DMS79 treated with DMSO at 0.1 percent for 48 hours (cell line): ENCODE results near the gene CHEK2.
"Not testable (repeated sequence)": the region's sequence is repeated elsewhere in the genome, so short reads cannot be mapped to it uniquely, and the experiment has no call there.

Experiments
- DNase-seq: peaks from one replicate; lab custom pipeline; 2025; lab: John Stamatoyannopoulos, UW

Gene CHEK2

DNA sequence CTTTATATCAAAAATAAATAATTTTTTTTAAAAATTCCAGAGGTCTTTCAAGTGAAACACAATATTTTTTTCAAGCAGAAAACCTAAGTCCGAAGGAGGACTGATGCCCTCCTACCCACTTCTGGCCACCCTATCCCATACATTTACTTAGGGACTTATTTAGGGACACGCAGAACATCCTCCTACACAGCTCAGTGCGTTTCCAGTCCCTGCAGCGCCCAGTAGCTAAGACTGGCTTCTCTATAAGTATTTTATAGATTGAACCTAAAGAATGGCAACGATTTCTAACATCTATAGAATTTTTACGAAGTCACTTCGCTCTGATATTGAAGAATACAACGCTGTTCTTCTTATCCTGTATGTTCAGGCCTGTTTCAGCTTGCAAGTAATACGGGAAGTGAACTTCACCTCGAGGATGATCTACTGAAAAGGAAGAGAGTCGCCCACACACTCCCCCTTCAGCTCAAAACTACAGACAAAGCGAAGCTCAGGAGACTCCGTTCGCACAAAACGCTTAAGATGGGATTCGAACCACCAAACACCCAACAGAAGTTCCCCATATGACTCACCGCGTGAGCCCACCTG lies 328 bp downstream of the CHEK2 start:
- no peak for DNase-seq

DNA sequence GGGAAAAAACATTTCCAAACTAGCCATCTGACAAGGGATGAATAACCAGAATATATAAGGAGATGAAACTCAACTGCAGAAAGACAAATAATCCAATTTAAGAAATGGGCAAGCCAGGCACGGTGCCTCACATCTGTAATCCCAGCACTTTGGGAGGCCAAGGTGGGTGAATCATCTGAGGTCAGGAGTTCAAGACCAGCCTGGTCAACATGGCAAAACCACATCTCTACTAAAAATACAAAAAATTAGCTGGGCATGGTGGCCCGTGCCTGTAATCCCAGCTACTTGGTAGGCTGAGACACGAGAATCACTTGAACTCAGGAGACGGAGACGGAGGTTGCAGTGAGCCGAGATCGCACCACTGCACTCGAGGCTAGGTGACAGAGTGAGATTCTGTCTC lies 2.7 kb downstream of the CHEK2 start:
- not testable (repeated sequence) for DNase-seq

DNA sequence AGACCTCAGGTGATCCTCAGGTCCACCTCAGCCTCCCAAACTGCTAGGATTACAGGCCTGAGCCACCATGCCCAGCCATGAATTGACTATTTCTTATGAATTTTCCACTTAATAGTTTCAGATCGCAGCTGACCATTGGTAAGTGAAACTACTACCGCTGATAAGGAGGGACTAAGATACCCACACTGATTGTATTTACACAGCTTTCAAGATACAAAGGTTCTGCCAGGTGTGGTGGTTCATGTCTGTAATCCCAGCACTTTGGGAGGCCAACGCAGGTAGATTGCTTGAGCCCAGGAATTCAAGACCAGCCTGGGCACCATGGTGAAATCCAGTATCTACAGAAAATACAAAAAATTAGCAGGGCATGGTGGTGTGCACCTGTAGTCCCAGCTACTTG lies 3.9 kb downstream of the CHEK2 start:
- no peak for DNase-seq

DNA sequence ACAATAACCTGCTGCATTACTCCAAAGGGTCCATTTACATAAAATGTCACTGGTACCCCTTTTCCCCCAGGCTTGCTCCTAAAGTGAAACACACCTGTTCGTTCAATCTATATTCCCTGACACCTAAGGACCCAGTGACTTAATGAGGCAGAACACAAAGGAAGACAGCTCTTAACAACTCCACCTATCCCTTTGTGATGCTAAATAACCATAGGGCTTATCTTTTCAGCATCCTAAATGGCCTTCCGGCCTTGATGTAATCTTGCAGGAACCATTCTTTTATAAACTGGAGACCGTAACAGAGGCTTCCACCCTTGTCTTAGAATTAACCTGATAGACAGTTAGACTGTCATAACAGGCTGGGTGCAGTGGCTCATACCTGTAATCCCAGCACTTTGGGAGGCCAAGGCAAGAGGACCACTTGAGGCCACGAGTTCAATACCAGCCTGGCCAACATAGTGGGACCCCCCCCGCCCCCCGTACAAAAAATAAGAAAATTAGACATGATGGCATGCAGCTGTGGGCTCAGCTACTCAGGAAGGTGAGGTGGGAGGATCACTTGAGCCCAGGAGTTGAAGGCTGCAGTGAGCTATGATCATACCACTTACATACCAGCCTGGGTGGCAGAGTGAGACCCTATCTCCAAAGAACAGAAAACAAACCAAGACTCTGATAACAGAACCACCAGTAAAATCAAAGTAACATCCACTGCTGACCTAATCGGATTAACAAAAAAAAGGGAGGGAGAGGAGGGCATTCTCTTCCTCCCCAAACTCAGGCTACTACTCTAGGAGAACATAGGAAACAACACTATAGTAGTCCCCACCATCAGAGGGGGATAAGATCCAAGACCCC lies 5.1 kb downstream of the CHEK2 start:
- no peak for DNase-seq

DNA sequence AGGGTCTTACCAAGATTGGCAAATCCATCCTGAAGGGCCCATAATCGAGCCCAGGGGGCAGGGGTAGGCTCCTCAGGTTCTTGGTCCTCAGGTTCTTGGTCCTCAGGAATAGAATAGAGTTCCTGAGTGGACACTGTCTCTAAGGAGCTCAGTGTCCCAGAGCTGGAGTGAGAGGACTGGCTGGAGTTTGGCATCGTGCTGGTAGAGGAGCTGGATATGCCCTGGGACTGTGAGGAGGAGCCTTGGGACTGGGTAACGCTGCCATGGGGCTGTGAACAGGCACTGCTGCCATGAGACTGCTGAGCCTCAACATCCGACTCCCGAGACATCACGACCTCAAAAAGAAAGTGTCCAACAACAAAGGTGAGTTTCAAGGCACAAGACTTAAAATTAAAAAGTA lies 7.2 kb downstream of the CHEK2 start:
- peak; percentile 71 for DNase-seq

DNA sequence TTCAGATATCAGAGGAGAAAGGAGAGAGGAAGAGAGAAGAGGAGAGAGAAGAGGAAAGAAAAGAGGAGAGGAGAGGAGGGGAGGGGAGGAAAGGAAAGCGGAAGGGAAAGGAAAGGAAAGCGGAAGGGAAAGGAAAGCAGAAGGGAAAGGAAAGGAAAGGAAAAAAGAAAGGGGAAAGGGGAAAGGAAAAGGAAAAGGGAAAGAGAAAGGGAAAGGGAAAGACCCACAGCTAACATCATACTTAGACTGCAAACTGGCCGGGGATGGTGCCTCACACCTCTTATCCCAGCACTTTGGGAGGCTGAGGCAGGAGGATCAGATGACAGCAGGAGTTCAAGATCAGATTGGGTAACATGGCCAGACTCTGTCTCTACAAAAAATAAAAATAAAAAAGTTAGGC lies 11.4 kb downstream of the CHEK2 start:
- no peak for DNase-seq

DNA sequence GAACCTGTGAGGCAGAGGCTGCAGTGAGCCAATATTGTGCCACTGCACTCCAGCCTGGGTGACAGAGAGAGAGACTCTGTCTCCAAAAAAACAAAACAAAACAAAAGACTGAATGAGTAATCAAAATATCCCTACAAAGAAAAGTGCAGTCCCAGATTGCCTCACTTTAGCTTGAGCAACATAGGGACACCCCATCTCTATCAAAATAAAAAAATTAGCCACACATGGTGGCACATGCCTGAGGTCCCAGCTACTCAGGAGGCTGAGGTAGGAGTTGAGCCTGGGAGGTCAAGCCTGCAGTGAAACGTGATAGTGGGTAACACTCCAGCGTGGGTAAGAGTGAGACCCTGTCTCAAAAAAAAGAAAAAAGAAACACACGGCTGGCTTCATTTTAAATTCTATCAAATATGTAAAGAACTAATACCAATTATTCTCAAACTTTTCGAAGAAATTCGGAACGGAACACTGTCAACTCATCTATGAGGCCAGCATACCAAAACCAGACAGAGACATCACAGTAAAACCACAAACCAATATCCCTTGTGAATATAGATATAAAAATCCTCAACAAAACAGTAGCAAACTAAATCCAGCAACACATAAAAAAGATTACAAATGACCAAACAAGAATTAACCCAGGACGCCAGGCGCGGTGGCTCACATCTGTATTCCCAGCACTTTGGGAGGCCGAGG lies 12.9 kb downstream of the CHEK2 start:
- no peak for DNase-seq

DNA sequence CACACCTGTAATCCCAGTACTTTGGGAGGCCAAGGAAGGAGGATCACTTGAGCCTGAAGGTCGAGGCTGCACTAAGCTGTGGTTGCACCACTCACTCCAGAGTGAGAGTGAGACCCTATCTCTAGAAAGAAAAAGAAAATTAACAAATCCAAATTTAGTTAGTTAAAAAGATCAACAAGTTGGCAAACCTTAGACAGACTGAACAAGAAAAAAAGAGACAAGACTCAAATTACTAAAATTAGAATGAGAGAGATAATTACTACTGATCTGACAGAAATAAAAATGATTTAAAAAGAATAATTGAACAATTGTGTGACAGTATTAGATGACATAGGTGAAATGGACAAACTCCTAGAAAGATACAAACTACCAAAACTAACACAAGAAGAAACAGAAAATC lies 13.6 kb downstream of the CHEK2 start:
- no peak for DNase-seq

DNA sequence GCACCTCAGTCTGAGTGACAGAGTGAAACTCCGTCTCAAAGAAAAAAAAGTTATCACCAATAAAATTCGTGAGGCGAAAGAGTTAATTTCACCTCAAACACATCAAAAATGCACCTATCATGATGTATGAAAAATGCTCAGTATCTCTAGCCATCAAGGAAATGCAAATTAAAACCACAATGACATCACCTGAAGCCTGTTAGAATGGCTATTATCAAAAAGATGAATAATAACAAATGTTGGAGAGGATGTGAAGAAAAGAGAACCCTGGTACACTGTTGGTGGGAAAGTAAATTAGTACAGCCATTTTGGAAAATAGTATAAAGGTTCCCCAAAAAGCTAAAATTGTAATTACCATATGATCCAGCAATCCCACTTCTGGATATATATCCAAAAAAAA lies 23.6 kb downstream of the CHEK2 start:
- DNase-seq = no peak

DNA sequence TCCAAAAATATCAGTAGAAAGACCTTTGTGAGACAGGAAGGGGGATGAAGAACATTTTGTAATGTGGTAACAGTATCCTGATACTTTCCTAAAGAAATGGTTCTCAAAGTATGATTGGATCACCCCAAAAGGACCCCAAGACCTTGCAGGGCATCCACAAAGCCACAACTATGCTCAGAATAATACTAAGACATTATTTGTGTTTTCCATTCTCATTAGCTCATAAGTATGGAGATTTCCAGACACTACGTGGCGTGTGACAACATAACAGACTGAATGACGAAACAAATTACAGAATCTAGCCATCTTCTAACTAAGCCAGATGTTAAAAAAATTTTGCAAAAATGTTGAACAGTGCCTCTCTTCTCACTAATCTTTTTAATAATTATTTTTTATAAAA lies 24.9 kb downstream of the CHEK2 start:
- no peak for DNase-seq

DNA sequence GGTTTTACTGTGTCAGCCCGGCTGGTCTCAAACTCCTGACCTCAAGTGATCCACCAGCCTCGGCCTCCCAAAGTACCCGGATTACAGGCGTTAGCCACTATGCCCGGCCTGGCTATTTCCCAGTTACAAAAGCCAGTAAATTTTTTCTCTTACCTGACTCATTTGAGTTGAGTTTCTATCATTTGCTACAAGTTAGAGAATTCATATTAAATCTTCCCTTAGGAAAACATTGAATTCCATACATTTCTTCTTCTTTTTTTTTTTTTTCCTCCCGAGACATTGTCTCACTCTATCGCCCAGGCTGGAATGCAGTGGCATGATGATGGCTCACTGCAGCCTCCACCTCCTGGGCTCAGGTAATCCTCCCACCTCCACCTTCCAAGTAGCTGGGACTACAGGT lies 26.0 kb downstream of the CHEK2 start:
- no peak for DNase-seq

DNA sequence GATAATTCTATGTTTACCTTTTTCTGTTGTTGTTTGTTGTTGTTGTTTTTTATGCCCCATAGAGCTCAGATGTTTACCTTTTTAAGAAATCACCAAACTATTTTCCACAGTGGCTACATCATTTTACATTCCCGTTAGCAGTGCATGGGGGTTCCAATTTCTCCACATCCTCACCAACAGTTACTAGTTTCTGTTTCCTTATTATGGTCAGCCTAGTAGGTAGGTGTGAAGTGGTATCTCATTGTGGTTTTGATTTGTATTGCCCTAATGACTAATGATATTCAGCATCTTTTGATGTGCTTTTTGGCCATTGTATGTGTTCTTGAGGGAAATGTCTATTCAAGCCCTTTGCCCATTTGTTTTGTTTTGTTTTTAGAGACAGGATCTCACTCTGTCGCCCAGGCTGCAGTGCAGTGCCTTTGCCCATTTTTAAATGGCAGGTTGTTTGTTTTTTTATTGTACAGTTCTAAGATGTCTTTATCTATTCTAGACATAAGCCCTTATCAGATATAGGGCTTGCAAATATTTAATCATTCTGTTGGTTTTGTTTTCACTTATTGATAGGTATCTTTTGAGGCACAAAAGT lies 27.5 kb downstream of the CHEK2 start:
- no peak for DNase-seq

DNA sequence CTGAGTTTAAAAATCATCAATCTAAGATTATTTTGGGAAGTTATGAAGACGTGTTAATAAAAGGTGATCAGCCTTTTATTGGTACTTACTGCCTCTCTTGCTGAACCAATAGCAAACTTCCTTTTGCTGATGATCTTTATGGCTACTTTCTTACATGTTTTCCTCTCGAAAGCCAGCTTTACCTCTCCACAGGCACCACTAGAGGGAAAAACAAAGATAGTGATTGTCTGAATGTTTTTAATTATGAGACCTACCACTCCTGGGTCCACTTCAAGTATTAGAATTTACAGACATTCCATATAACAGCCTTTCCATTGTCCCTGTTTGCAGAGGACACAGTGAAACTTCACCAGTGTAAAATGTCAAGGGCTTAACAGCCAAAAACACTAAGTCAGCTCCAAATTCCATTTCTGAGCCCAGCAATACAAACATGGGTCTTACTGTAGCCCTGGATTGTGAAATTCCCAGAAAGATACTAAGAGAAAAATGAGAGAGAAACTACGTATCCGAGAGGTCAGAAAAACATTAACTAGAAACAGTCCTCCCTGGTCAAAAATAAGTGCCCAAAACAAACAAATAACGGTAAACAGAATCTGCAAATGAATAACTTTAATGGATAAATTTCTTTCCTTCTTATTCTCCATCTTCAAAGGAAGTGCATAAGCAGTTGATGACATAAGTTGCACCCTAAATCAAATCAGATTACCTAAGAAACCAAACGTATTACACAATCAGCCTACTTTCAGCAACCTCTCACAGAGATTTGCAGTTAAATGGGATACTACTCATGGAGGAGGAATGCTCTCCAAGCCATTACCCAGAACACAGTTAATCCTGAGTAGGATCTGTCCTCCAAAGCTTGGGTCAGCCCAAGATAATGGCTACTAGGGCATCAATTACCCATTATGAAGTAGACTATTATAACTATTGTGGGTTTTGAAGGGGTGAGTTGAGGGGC lies 29.5 kb downstream of the CHEK2 start:
- DNase-seq = no peak

DNA sequence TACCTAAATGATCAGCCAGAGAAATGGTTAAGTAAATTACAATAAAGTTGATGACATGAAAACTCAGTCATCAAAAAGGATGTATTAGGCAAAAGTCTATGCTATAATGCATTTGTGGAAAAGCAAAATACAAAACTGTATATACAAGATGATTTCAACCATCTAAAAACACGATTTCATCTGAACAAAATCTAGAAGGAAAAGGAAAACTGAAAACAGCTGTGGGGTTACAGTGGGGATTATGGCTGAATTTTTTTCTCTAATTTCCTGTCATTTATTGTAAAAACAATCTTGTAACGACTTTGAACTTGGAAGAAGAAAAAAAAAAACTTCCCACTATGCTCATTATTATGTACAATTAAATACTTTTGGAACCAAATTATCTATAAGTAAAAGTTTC lies 30.3 kb downstream of the CHEK2 start:
- DNase-seq = no peak

DNA sequence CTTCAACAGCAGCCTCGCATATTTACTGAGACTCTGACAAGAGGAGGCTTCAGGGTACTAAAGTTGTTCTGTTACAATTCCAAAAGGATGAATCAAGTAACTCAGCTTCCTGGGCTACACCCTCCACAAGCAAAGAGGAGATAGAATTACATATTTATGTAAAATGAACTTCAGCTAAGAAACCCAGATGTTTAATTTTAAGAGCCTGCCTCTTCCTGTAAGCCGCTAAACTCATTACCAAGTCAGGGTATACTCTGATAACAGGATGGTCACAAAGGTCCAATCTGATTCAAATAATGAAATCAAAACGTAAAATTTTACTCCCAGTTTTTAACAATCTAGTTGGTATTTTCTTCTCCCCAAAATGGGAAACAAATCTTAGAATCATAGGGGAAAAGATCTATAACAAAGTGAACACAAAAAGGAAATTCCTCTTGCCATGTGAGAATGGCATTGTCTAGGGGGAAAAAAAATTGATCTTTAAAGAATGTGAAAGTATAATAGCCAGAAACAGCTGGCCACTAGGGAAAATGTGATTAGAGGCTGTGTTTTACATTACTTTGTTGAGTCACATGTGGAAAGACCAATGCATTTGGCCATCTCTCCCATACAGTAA lies 30.9 kb downstream of the CHEK2 start:
- DNase-seq = no peak

DNA sequence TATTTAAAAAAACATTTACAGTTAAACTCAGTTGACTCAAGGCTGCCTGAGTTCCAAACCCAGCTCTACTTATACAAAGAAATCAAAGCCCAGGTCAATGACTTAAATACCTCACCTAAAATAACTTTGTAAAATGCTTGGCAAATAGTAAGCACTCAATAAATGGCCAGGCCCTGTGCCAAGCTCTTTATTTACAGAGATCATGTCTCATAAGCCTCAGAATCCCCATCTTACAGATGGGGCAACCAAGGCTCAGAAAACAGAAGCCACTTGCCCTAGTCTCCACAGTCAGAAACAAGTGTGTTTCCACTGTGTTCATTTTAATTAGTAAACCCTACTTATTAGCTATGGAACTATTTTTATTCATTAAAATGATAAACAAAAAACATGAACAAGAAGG lies 31.5 kb downstream of the CHEK2 start:
- no peak for DNase-seq

DNA sequence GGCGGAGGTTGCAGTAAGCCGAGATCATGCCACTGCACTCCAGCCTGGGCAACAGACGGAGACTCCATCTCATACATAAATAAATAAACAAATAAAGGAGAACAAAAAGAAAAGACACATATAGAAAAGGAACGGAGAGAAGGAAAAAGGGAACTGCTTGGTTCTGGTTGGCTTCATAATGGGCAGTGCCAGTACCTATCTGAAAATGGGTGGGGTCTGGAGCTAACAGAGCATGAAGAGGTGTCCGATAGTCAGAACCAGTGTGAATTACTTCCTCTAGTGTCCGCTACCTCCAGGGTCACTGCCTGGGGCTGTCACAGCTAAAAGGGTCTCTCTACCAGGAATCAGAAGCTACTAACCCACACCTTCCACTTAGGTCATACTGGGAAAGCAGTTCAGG lies 34.8 kb downstream of the CHEK2 start:
- DNase-seq = no peak

DNA sequence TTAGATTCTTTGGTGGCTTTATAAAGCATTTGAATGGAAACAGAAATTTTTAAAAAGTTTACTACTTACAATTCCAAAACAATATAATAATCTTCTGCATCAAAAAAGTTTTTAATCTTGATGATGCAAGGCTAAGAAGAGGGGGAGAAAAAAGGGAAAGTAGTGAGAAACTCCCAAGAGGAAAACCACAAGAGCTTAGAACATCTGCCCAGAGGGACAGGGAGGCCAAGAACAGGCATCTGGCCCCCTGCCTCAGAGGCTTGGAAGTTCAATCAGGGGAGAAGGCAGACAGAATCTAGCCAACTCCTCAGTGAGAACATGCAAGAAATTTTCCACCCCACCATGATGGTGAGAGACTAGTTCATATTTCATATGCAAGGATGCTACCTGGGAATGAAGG lies 38.2 kb downstream of the CHEK2 start:
- no peak for DNase-seq

DNA sequence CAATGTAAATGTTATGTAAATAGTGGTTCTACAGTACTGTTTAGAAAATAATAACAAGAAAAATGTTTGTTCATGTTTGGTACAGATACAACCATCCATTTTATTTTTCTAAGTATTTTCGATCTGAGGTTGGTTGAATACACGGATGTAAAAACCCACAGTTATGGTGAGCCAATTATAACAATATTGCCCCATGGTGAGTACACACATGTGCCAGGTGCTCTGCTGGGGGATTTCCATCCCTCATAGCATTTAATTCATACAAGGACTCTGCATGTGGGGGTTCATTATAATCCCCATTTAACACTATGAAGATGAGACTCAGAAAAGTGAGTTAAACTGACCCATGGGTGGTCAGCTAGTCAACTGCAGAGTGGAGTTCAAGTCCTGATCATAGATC lies 38.7 kb downstream of the CHEK2 start:
- DNase-seq = no peak

DNA sequence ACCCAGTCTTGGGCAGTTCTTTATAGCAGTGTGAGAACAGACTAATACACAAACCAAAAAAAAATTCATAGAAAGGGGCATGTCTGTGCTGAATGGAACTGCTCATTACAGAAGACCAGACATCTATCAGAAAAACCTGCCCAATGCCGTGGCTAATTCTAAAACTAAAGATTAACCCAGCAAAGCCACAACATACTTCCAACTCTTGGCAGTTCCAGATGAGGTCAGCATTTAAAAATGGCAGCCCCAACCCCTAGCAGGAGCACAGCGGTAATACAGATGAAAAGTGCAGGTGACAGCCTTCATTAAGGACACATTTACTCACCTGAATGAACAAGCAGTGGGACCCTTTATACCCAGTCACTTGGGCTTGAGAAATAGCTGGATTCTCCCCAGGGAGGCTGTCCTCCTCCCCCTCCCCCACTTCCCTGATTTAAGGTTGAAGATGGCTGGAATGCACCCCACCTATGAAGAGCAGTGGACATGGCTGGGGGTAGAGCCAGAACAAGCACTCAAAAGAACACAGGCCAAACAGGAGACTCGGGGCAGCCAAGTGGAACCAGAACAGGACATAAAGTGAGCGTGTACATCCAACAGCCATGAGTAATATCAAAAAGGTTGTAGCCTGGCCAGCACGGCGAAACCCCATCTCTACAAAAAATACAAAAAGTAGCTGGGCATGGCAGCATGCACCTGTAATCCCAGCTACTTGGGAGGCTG lies 48.4 kb downstream of the CHEK2 start:
- not testable (repeated sequence) for DNase-seq

DNA sequence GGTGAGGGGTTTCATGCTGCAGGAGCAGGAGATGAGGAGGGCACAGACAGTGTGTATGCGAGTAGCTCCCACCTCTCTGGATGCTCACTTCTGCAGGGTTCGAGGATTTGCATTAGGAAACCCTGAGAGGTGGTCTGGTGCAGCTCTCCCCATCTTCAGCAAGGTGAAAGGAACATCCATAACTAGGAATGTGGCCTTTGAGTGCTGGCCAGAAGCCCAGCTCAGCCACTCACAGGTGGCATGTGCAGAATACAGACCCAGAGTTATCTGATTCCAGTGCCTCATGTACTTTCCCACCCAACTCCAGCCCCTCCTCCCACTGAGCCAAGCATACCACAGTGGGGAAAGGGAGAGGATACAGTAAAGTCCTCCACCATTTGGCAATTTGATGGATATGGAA lies 51.8 kb downstream of the CHEK2 start:
- DNase-seq = not testable (repeated sequence)
